OCI-LY3 (cell line): ENCODE data around the gene SLC5A10.

Experiments
- EZH2phosphoT487 ChIP-seq: fragments of 200-600 bp; shearing (Covaris generic); IDR thresholded peaks from 2 replicates; pipeline ENCODE4 v1.6.1; 2018; ENCODE audit warnings: antibody characterized with exemption, mixed run types, low read depth
- TF ChIP-seq, protein P1 (sequence below): fragments of 200-600, 300-600 bp; sonication (generic); IDR thresholded peaks from 2 replicates; pipeline ENCODE4 v1.5.1; 2014; ENCODE audit warnings: antibody characterized with exemption, low read length, low read depth

DNA sequence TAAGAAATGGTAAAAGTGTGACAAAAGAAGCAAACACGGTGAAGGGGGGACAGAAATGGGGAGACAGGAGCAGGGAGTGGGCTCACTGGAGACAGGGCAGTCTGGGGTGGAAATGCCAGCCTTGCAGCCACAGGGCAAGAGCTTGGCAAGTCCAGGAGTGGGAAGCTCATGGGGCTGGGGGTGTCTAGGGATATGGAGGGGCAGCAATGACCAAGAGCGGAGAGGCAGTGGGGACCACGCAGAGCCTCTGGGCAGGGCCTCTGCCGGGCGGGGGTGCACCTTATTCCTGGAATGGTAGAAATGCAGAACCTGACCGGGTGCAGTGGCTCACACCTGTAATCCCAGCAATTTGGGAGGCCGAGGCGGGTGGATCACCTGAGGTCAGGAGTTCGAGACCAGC is 12.6 kb downstream of the SLC5A10 start:
- no peak for TF ChIP-seq EZH2phosphoT487
- TF ChIP-seq, protein P1, sequence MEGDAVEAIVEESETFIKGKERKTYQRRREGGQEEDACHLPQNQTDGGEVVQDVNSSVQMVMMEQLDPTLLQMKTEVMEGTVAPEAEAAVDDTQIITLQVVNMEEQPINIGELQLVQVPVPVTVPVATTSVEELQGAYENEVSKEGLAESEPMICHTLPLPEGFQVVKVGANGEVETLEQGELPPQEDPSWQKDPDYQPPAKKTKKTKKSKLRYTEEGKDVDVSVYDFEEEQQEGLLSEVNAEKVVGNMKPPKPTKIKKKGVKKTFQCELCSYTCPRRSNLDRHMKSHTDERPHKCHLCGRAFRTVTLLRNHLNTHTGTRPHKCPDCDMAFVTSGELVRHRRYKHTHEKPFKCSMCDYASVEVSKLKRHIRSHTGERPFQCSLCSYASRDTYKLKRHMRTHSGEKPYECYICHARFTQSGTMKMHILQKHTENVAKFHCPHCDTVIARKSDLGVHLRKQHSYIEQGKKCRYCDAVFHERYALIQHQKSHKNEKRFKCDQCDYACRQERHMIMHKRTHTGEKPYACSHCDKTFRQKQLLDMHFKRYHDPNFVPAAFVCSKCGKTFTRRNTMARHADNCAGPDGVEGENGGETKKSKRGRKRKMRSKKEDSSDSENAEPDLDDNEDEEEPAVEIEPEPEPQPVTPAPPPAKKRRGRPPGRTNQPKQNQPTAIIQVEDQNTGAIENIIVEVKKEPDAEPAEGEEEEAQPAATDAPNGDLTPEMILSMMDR = no peak
